ENCODE results near the gene CENPQ.

Gene CENPQ

DNA sequence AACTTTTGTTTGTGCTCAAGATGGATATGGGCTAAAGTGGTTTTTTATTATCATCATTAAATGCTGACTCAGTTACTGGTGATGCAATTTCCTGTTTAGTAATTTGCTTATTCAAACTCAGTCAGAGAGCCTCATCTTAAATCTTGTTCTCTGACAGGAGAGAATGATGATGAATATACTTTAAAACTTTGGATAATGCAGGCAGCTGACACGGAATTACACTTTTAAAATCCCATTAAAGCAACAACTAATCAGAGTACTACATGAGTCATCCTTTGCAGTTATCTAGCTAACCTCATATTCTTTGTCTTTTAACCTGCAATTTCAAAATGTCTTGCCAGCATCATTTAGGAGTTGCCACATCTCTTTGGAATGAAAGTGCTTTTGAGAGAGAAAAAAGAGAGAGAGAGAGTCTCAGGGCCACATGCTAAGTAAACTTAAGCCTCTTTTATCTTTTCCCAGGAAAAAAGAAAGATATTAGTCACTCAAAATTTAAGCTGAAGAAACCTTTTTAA, 78.1 kb downstream of the CENPQ start:
- DNase-seq = no peak

GRCh38 chr6:49541936-49542335, 78.8 kb downstream of the CENPQ start:
- DNase-seq = no peak
- ATAC-seq = no peak

More for the DNA sequence above, 78.1 kb downstream of the CENPQ start:
- no peak for ATAC-seq
